GM04503 (cell line): Measurements from ENCODE around the gene MINAR1.

Experiments used
- DNase-seq: peaks from one replicate; pipeline ENCODE4 v3.0.0-alpha.2; 2012; ENCODE audit warnings: low read depth

The MINAR1 gene

DNA sequence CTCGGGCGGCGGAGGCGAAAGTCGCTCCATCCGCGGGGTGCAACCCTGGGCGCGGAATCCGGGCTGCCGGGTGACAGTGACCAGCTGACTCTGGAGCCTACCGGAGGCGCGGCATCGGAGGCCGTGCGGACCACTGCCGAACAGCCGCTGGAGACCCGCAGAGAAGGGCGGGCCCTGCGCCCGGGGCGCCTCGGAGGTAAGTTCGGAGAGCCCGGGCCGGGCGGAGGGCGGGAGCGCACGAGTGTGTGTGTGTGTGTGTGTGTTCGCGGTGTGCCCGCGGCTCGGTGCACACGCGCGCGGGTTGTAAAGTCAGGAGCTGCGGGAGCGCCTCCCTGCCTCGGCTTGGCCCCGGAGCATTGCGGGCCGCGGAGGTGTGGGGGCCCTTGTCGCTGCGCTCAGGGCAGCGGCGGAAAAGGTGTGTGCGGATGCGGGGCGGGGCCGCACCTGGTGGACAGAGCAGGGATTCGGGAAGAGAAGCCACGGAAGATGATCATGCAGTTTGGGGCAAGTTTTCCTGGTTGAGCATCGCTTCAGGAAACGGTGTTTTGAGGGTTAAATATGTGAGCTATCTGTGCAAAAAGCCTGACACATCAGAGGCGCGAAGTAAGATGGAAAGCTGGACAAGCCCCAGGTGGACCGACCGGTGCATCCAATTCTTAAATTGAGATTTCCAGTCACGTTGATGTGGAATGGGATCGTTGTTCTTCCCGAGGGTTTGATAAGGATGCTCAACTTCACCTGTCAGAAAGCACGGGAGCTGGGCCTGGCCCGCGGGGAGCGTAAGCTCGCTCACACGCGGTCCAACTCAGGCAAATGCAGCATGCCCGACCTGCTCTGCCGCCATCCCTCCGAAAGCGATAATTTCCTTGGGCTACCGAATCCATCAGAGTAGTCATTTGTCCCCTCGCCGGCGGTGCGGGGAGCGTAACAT lies 474 bp downstream of the MINAR1 start:
- no peak for DNase-seq

DNA sequence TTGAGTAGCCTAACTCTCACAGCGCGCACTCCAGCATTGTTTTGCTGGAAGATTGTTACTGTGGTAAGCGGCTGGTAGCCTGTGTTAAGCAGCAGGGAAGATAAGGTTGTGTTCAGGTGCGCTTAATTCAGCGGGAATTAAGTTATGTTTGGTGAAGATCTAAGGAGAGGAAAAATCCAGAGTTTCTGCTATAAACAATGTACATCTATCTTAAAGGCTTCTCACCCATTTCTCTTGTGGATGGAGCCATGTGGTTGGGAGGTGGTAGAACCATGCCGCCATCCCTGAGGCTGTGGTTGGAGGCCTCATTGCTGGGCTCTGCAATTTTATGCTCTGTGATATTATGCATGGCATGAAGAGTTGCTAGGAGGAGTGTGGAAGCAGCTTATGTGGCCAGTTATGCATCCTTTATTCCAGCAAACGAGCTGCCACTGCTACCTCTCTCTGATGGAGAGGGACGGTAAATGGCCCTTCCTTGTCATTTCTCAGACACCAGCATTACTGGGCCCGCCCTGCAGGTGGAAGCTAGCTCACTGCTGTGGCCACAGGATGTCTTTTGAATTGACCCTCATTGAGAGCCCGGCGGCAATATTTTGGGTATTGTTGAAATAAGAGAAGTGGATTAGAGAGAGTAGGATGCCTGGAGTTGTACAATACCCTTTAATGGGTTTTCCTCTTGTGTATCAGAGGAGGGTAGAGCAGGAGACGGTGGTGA lies 1.3 kb downstream of the MINAR1 start:
- no peak for DNase-seq

DNA sequence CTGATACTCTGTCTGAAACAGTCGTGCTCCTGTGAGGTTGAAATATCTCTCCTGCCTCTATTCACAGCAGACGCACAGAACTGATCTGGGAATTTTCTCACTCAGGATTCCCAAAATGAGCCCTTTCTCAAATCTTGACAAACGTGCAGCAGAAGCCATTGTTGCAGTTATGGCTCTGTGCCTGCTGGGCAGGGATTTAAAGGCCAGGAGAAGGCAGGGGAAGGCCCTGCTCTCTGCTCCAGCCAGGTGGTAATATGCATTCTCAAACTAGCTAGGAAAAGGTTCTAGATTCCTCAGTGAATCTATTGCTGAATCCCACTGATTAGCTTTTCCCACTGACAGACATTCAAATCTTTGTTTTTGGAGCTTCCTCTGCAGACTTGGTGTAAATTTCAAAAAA lies 2.2 kb downstream of the MINAR1 start:
- DNase-seq: no peak

DNA sequence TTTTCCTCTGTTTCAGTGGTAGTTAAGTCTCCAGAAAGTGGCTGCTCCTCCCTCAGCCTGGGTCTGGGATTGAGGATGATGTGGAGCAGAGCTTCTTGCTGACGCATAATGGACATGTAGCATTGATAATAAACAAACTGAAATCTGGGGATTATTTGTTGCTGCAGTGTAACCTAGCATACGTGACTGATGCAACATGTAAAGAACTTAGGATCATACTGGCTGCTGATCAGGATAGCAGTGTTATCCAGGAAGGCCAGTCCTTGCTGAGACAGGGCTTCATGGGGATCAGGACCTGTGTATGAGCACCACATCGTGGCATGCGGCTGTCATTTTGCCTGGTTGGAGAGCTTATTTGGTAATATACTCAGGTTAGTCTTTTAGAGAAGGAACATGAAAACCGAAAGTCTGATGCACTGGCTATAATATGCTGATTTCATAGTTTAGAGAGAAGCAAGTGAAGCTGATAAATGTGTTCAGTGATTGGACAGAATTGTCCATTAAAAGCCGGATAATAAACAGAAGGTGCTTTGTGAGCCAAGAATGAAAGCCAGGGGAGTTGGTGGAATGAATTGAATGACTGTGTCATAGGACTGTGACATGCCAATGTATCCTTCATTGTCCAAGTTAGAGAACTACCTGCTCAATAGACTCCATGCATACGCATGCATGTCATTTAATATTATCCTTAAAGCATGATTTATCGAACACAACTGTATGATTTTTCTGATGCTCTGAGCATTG lies 4.1 kb downstream of the MINAR1 start:
- DNase-seq: no peak

DNA sequence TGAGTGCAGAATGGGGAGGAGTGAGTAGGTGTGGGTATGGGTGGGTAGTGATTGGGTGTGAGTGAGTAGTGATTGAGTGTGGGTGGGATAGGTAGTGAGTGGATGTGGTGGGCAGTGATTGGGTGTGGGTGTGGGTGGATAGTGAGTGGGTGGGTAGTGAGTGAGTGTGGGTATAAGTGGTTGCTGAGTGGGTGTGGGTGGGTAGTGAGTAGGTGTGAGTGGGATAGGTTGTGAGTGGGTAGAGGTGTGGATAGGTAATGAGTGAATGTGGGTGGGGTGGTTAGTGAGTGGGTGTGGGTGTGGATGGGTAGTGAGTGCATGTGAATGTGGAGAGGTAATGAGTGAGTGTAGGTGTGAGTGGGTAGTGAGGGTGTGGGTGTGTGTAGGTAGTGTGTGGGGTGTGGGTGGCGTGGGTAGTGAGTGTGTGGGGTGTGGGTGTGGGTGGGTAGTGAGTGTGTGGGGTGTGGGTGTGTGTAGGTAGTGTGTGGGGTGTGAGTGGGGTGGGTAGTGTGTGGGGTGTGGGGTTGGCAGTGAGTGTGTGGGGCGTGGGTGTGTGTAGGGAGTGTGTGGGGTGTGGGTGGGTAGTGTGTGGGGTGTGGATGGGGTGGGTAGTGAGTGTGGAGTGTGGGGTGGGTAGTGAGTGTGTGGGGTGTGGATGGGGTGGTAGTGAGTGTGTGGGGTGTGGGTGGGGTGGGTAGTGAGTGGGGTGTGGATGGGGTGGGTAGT lies 5.3 kb downstream of the MINAR1 start:
- DNase-seq: no peak

DNA sequence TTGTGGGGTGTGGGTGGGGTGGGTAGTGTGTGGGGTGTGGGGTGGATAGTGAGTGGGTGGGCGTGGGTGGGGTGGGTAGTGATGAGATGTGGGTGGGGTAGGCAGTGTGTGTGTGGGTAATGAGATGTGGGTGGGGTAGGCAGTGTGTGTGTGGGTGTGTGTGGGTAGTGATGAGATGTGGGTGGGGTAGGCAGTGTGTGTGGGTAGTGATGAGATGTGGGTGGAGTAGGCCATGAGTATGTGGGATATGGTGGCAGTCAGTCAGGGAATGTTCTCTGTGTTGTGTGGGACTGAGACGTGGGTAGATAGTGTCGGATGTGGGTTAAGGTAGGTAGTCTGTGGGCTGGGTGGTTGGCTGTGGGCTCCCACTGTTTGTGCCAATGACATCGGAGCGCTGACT lies 7.1 kb downstream of the MINAR1 start:
- DNase-seq: no peak

DNA sequence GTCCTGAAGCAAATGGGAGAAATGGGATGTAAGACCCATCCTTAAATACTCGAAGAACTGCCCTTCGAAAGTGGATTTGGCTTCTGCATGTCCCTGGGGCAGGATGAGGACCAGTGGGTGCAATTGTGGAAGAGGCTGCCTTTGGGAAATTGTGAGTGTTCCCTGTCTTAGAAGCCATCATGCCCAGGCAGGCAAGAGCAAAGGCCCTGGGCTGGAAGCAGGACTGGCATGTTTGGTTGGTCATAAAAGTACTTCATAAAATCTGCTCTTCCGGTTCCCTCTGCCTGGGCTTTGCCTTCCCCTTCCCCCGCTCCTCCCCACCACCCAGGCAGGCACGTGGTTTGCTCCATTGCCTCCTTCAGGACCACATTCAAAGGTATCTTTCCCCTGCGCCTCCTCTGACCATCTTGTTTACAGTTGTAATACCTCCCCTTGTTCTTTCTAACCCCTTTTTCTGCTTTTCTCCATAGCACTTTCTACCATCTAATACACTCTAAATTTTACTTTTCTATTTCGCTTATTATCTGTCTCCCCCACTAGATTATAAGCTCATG lies 8.3 kb downstream of the MINAR1 start:
- no peak for DNase-seq

DNA sequence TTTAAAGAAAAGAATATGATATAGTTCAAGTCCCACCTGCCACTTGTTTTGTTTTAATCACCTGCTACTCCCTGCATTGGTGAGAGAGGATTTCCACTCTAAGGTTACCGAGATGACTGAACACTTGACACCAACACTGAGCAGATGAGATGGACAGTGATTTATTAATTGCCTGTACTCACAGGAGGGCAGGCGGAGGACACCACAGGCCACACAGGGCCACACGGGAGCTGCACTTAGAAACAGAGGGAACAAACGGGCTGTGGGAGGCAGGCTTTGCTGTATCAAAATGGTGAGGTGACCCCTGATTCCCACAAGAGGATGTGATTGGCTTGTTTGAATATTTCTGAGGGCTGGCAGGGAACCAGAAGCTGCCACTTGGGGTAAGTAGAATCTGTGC lies 10.8 kb downstream of the MINAR1 start:
- DNase-seq: no peak

DNA sequence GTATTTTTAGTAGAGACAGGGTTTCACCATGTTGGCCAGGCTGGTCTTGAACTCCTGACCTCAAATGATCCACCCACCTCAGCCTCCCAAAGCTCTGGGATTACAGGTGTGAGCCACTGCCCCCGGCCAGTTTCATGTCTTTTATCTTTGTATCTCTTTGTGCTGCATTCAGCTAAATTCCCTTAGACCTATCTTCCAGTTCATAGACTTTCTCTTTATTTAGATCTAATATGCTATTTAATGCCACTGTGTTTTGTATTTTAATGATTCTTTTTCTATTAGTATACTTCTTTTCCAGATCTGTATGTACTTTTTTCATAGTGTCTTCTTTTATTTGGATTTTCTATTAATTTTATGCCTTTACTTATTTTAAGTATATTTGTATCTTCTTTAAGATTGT lies 14.9 kb downstream of the MINAR1 start:
- DNase-seq: no peak

DNA sequence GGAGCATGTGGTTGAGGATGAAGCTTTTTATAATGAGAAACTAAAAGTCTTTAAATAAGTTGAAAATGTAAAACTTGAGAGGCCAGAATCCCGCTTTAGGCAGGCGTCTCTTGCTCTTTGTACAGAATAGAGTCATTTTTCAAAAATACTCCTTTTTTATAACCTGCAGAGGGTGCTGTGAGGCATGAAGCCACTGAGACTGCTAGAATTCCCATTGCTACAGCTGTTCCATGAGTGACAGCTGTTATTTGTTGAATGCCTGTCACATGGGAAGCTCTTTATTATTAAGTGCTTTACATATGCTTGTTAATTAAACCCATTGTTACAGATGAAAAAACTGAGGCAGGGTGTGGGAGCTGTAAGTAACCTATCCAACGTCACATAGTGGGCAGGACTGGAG lies 18.5 kb downstream of the MINAR1 start:
- no peak for DNase-seq

DNA sequence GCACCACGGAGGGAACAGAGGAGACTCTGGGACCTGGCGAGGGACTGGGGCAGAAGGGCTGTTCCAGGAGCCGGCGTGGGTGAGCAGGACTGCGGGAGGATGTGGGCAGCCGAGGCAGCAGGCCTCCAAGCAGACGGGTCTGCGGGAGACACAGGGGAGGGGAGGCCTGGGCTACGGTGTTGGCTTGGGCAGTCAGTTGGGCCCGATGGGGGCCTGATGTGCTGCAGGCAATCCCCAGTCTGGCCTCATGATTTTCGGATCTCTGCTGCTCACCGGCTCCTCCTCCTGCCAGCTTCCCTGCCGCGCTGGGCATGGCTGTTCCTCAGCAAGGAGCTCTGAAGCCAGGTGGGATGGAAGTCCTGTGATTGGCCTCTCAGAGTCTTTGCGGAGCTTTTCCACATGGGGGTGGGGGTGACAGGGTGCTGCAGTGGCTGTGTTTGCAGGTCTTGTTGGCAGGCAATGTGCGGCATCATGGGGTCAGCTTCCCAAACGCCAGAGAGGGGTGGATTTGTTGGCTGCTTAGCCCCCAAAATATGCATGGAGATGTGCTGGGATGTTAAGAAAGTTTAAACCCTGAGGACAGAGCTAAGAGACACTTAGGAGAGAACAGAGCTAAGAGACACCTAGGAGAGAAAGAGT lies 19.3 kb downstream of the MINAR1 start:
- DNase-seq: no peak

DNA sequence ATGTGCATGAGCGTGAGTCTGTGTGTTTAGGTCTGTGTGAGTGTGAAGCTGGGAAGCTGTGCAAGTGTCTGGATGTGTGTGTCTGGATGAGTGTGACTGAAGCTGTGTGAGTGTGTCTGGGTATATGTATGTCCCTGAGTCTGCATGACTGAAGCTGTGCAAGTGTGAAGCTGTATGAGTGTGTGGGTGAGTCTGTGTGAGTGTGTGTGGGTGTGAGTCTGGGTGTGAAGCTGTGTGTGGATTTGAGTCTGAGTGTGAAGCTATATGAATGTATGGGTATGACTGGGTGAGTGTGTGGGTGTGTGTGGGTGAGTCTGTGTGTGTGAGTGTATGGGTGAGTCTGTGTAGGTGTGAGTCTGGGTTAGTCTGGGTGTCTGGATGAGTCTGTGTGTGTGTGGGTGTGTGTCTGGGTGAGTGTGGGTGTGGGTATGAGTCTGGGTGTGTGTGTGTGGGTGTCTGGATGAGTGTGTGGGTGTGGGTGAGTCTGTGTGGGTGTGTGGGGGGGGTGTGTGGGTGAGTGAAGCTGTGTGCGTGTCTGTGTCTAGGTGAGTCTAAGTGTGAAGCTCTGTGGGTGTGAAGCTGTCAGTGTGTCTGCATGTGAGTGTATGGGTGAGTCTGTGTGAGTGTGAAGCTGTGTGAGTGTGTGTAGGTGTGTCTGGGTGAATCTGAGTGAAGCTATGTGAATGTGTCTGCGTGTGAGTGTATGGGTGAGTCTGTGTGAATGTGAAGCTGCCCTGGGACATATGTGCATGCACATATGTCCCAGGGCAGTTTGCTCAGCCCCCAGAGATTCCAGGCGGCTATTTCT lies 20.3 kb downstream of the MINAR1 start:
- no peak for DNase-seq

DNA sequence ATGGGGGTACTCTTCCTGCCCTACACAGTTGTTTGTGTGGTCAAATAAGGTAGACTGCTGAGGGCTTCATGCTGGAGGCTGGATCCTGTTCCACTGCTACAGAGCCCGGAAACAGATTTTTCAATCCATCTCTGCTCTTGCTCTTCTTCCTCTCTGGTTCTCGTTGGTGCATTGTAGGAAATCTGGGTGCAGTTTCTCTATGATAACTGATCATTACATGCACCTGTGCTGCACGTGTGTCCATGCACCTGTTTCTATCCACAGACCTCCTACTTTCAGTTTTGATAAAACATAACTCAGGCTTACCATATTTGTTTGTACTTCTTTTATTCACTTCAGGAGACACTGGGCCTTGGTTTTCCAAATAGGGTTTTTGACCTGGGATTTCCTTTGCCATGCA lies 21.3 kb downstream of the MINAR1 start:
- no peak for DNase-seq

DNA sequence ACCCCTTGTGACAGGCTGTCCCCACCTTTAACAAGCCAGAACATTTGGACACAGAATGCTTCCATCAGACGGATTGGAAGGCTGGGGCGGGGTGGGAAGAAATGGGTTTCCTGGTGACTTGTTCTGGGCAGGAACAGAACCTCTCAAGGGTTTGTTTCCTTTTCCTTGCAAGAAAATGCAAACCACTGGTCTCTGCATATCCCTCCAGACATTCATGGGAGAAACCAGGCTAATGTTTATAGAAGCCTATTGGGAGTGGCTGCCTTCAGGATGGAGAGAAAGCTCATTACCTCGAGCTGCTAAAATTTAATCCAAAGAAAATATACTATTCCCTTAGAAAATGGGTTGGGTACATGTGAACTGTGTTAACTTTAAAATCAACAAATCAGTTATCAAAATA lies 21.9 kb downstream of the MINAR1 start:
- no peak for DNase-seq

DNA sequence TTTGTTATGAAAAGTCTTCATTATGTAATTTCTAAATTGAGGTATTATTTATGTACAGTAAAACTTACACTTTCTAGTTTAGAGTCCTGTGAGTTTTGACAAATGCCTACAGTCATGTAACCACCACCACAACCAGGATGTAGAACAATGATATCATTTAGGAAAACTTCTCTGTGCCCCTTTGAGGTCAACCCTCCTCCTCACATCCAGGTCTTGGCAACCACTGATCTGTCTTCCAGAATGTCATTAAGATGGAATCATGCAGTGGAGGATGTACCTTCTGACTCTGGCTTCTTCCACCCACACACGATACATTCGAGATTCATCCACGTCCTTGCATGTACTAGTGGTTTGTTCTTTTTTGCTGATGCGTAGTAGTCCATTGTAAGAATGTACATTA lies 23.2 kb downstream of the MINAR1 start:
- DNase-seq: no peak

DNA sequence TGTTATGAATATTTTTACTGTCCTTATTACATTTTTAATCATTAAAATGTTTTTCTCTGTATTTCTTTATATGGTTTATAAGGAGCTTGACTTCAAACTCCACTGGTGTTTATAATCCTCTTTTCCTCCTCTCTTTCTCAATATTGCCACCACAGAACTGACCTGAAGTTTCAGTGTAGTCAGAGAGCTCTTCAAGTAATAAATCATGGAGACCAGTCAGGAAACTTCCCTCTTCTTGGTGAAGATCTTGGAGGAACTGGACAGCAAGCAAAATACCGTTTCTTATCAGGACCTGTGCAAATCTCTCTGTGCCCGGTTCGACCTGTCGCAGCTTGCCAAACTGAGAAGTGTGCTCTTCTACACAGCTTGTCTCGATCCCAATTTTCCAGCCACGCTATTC lies 23.8 kb downstream of the MINAR1 start:
- no peak for DNase-seq

DNA sequence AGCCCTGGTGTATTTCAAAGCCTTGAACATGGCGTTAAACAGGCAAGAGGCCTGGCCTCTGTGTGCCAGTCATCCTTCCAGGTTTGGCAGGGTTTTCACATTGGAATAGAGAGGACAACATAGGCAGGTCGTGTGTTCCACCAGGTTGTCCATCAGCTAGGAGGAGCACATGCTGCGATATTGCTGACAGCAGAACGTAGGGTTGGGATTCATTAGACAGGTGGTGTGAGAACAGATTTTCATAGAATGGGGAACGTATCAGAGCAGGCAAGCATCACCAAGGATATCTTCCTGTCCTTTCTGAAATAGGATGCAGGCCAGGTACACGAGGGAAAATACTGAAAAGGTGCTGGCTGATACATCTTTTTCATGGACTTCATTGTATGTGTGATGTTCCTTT lies 26.4 kb downstream of the MINAR1 start:
- no peak for DNase-seq

DNA sequence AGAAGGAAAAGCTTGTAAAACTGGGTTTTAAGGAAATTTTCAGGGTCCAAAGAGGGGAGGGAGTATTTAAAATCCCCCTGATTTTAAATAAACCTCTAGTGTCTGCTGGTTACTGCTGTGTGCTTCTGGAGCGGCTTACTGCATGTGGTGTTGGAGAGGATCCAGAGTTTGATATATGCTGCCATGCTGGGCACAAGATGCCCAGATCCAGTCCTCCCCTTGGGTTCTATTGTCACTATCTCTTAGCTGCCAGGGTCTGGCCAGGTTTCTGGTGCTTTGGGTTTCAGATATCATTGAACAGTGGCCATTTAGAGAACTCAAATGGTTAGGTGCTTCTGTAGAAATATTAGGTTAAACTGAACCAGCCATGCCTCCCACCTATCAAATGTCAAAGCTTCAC lies 27.5 kb downstream of the MINAR1 start:
- DNase-seq: no peak

DNA sequence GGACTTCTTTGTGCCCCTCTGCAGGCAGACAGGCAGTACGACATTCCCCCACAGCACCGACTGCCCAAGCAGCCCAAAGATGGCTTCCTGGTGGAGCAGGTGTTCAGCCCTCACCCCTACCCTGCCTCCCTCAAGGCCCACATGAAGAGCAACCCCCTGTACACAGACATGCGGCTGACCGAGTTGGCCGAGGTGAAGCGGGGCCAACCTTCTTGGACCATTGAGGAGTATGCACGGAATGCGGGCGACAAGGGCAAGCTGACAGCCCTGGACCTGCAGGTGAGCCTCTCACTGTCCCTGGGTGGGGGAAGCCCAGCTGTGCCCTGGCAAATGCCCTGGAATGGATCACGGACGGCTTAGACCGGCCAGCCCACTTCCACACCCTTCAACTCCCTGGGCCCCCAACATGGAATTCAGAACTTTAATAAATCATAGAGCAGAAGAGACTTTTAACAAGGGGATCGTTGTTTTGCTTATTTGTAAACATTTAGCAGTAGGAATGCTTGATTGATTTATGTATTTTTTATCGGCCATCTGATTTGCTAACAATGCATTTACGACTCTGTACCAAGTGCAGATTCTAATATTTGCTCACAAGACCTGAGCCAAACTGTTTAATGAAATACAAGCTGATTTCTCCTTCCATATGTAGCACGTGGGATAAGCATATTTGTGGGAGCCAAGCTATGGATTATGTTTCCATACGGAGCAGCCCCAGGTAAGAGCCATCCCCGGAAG lies 31.1 kb downstream of the MINAR1 start:
- no peak for DNase-seq

DNA sequence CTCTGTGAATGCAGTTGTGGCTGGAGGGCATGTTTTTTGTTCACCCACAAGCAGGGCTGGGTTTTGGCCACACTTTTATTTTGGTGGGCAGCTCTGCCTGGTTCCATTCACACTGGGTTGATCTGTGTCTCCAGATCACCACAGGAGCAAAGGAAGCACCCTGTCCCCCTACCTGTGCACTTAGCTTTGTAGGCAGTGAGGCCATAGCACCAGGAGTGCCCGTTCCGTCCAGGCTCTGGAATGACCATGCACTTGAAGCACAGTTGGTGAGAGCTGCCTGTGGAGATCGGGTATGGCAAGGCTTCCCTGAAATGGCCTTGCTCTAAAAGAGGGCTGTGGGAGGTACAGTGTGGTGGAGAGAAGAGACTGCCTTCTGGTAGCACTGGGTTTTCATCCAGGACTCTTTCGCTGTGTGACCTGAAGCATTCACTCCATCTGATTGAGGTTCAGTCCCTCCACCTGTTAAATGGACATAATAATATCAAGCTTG lies 31.7 kb downstream of the MINAR1 start:
- DNase-seq: no peak
